HCT116 (cell line): Measurements from ENCODE around the gene S100A10. TPM values are rescaled to one million over a fixed set of nuclear protein-coding genes. Genes with fewer than 3 reads are reported as not detected.

ENCODE experiments used
- ATAC-seq: fragments of 200-7000 bp; cut with Tn5 transposase; 2 replicates; pipeline ENCODE4 v1.9.1; 2020; ENCODE audit warnings: mild to moderate bottlenecking, moderate library complexity
- BruUV-seq: library from RNA; stranded (reverse); fragments of 400-500 nt; replicated peaks from 2 replicates; lab custom pipeline; 2021; lab: Mats Ljungman, UMichigan
- CTCF ChIA-PET: fragments of 300-600 bp; sonication (Branson Sonifier 250); formaldehyde crosslinking; loops from one replicate; lab custom pipeline; 2021; ENCODE audit warnings: antibody characterized with exemption; lab: Charles Lee
- POLR2A ChIA-PET: fragments of 300-600, 350-600 bp; sonication (Branson Sonifier 250); formaldehyde crosslinking; loops from one replicate; lab custom pipeline; 2021; ENCODE audit warnings: antibody characterized with exemption; lab: Charles Lee
- RAD21 ChIA-PET, 2 experiments: fragments of 300-600 bp; sonication (Branson Sonifier 250); formaldehyde crosslinking; loops; one replicate each; lab custom pipeline; 2023; ENCODE audit warnings: low total read pairs in 2 of 2; ENCODE audit not compliant: uncharacterized antibody in 2 of 2, unreplicated experiment in 2 of 2, low non-redundant PET in 1 of 2; lab: Charles Lee
- DNase-seq: peaks from one replicate; pipeline ENCODE4 v3.0.0-alpha.2; 2010; ENCODE audit warnings: low read depth, low spot score
- H2AFZ ChIP-seq: fragments of 200-600 bp; shearing (Covaris generic), sonication (generic); 2 replicates; pipeline ENCODE4 v1.6.1; 2017; ENCODE audit warnings: low read depth, mixed run types, mixed read lengths, antibody characterized with exemption, low read length; ENCODE audit not compliant: poor library complexity, severe bottlenecking
- H3K27ac ChIP-seq: 2 replicates; pipeline ENCODE4 v1.5.1; 2012; ENCODE audit warnings: low read depth, low read length
- H3K27me3 ChIP-seq: fragments of 200-600 bp; sonication (generic); 2 replicates; pipeline ENCODE4 v1.6.1; 2016; ENCODE audit warnings: mixed run types, low read length, mixed read lengths; ENCODE audit not compliant: insufficient read depth
- H3K36me3 ChIP-seq, 2 experiments: fragments of 200-500 bp in 1 of 2; fragments of 200-600 bp in 1 of 2; sonication (Bioruptor generic) in 1 of 2; sonication (generic) in 1 of 2; 2 replicates each; pipeline versions ENCODE4 v1.5.1 to v1.6.1; 2014 to 2016; ENCODE audit warnings: low read length in 2 of 2, inconsistent platforms in 1 of 2, mixed read lengths in 1 of 2, mixed run types in 1 of 2; ENCODE audit not compliant: insufficient read depth in 2 of 2, control insufficient read depth in 1 of 2
- H3K4me1 ChIP-seq, 2 experiments: fragments of 200-600 bp in 1 of 2; sonication (generic) in 1 of 2; 2 replicates each; pipeline versions ENCODE4 v1.5.1 to v1.6.1; 2012 to 2017; ENCODE audit warnings: low read length in 2 of 2, inconsistent platforms in 1 of 2, mild to moderate bottlenecking in 1 of 2, mixed read lengths in 1 of 2, mixed run types in 1 of 2, moderate library complexity in 1 of 2; ENCODE audit not compliant: insufficient read depth in 2 of 2, control insufficient read depth in 1 of 2
- H3K4me2 ChIP-seq: fragments of 200-600 bp; sonication (generic); 2 replicates; pipeline ENCODE4 v1.6.1; 2017; ENCODE audit warnings: mixed run types, low read length, mixed read lengths
- H3K4me3 ChIP-seq, 2 experiments: fragments of 200-600 bp in 1 of 2; sonication (generic) in 1 of 2; replicated peaks in 1 of 2; 2 replicates each; pipeline ENCODE4 v1.5.1; 2011 to 2016; ENCODE audit warnings: low read length in 2 of 2, control low read depth in 1 of 2, low read depth in 1 of 2, mild to moderate bottlenecking in 1 of 2, mixed read lengths in 1 of 2, mixed run types in 1 of 2
- H3K79me2 ChIP-seq: fragments of 200-600 bp; sonication (generic); 2 replicates; pipeline ENCODE4 v1.6.1; 2017; ENCODE audit warnings: mild to moderate bottlenecking, mixed run types, low read length, moderate library complexity, mixed read lengths; ENCODE audit not compliant: insufficient read depth
- H3K9ac ChIP-seq: fragments of 200-600 bp; sonication (generic); 2 replicates; pipeline ENCODE4 v1.6.1; 2016; ENCODE audit warnings: low read length, mixed read lengths
- H3K9me2 ChIP-seq: fragments of 200-600 bp; sonication (generic), shearing (Covaris generic); 2 replicates; pipeline ENCODE4 v1.6.1; 2017; ENCODE audit warnings: mixed run types, mild to moderate bottlenecking, moderate library complexity; ENCODE audit not compliant: insufficient read depth
- H3K9me3 ChIP-seq, 2 experiments: fragments of 200-500 bp in 1 of 2; fragments of 200-600 bp in 1 of 2; sonication (Bioruptor generic) in 1 of 2; sonication (generic) in 1 of 2; 2 replicates each; pipeline ENCODE4 v1.6.1; 2014 to 2017; ENCODE audit warnings: low read length in 2 of 2, mixed read lengths in 2 of 2, inconsistent platforms in 1 of 2, low read depth in 1 of 2, mild to moderate bottlenecking in 1 of 2, mixed run types in 1 of 2, moderate library complexity in 1 of 2; ENCODE audit not compliant: control insufficient read depth in 1 of 2, insufficient read depth in 1 of 2
- H4K20me1 ChIP-seq: fragments of 200-600 bp; sonication (generic), shearing (Covaris generic); 2 replicates; pipeline ENCODE4 v1.6.1; 2017; ENCODE audit warnings: mixed run types, mild to moderate bottlenecking, moderate library complexity; ENCODE audit not compliant: insufficient read depth
- CBX3 ChIP-seq: IDR thresholded peaks from 2 replicates; pipeline ENCODE4 v1.6.1; 2012; ENCODE audit warnings: low read depth
- CEBPB ChIP-seq: IDR thresholded peaks from 2 replicates; pipeline ENCODE4 v1.6.1; 2012; ENCODE audit warnings: low read depth
- EGR1 ChIP-seq: IDR thresholded peaks from 2 replicates; pipeline ENCODE4 v1.6.1; 2012; ENCODE audit warnings: low read depth
- ELF1 ChIP-seq: IDR thresholded peaks from 2 replicates; pipeline ENCODE4 v1.6.1; 2012; ENCODE audit warnings: low read depth, borderline replicate concordance
- EZH2 ChIP-seq: fragments of 200-600 bp; sonication (generic); IDR thresholded peaks from 2 replicates; pipeline ENCODE4 v1.6.1; 2017; ENCODE audit warnings: antibody characterized with exemption, mixed run types
- JUND ChIP-seq: IDR thresholded peaks from 2 replicates; pipeline ENCODE4 v1.6.1; 2012
- POLR2A ChIP-seq: IDR thresholded peaks from 2 replicates; pipeline ENCODE4 v1.7.0; 2011; ENCODE audit warnings: borderline replicate concordance; ENCODE audit not compliant: insufficient read depth, insufficient read length; ENCODE audit errors: extremely low read depth
- POLR2AphosphoS5 ChIP-seq: IDR thresholded peaks from 2 replicates; pipeline ENCODE4 v1.6.1; 2011; ENCODE audit warnings: mild to moderate bottlenecking, low read depth, low read length, moderate library complexity
- RAD21 ChIP-seq: IDR thresholded peaks from 2 replicates; pipeline ENCODE4 v1.6.1; 2012; ENCODE audit warnings: low read depth, mild to moderate bottlenecking
- SP1 ChIP-seq: IDR thresholded peaks from 2 replicates; pipeline ENCODE4 v1.6.1; 2012; ENCODE audit warnings: low read depth
- SRF ChIP-seq: IDR thresholded peaks from 2 replicates; pipeline ENCODE4 v1.6.1; 2012; ENCODE audit warnings: low read depth
- TCF7L2 ChIP-seq: IDR thresholded peaks from 2 replicates; pipeline ENCODE4 v1.7.0; 2011; ENCODE audit warnings: borderline replicate concordance, inconsistent platforms; ENCODE audit not compliant: insufficient read depth, insufficient read length; ENCODE audit errors: extremely low read depth
- YY1 ChIP-seq: IDR thresholded peaks from 2 replicates; pipeline ENCODE4 v1.6.1; 2011; ENCODE audit warnings: low read length, low read depth, moderate library complexity, mild to moderate bottlenecking; ENCODE audit not compliant: insufficient replicate concordance; ENCODE audit errors: extremely low read depth
- ZFX ChIP-seq: fragments of 450-650 bp; IDR thresholded peaks from 2 replicates; pipeline ENCODE4 v1.6.1; 2017
- ZNF274 ChIP-seq: fragments of 200-500 bp; sonication (Bioruptor generic); IDR thresholded peaks from 2 replicates; pipeline ENCODE4 v1.6.1; 2014; ENCODE audit warnings: mild to moderate bottlenecking, low read depth, low read length, inconsistent platforms
- intact Hi-C: fragments of 100-400 bp; cut with micrococcal nuclease; formaldehyde crosslinking; loops from 2 replicates; pipeline ENCODE4 v1.10.0; 2022
- total RNA-seq: library from RNA; stranded (reverse); gene quantifications from one replicate; pipeline ENCODE4 v1.2.1, GENCODE V29; 2021; ENCODE audit not compliant: unreplicated experiment
- TF ChIP-seq, protein P1 (sequence below): IDR thresholded peaks from 2 replicates; pipeline ENCODE4 v1.6.1; 2012
- TF ChIP-seq, protein P2 (sequence below): IDR thresholded peaks from 2 replicates; pipeline ENCODE4 v1.6.1; 2012; ENCODE audit warnings: low read depth
- TF ChIP-seq, protein P3 (sequence below): IDR thresholded peaks from 2 replicates; pipeline ENCODE4 v1.6.1; 2011; ENCODE audit warnings: mild to moderate bottlenecking, low read length, moderate library complexity; ENCODE audit not compliant: insufficient replicate concordance; ENCODE audit errors: extremely low read depth
- TF ChIP-seq, protein P4 (sequence below): IDR thresholded peaks from 2 replicates; pipeline ENCODE4 v1.6.1; 2012
- TF ChIP-seq, protein P5 (sequence below), 3 experiments: fragments of 200-600 bp in 1 of 3; sonication (generic) in 1 of 3; IDR thresholded peaks in 2 of 3; conservative IDR thresholded peaks in 1 of 3; 2 replicates each; pipeline ENCODE4 v1.5.1; 2012 to 2017; ENCODE audit warnings: low read depth in 2 of 3, low read length in 2 of 3, antibody characterized with exemption in 1 of 3, borderline replicate concordance in 1 of 3, control low read depth in 1 of 3, mild to moderate bottlenecking in 1 of 3, mixed read lengths in 1 of 3, mixed run types in 1 of 3, moderate library complexity in 1 of 3; ENCODE audit not compliant: insufficient read depth in 1 of 3

S100A10 gene
- total RNA-seq, 1 experiment from 2014 or later: 340 TPM

DNA sequence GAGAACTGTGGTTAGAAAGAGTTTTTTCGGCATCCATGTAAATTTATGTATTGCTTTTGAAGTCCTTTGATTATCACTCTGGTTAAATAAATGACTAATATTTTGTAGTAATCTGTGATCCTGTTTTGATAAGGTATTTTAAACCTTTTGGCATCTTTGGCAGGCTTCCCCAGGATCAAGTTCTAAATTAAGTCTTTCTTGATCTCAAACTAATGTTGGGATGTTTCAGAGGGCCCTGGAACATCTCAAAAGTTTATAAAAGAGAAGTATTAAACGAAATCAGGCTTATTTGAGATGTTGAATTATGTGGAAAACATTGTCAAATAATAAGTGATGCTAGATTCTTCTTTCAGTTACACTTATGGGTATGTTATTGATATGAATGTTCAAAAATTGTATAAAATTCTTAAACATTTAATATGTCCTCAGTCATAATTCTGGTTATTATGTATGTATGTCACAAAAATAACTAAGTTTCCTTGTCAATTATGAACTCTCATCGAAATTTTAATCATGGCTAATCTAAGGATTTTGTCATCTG, 36.6 kb downstream of the S100A10 start:
- Histone ChIP-seq H3K4me3 (no peak overlapping the region), H3K79me2 (no peaks in the 10 kb centered on the region), H3K36me3 (no peaks in the 10 kb centered on the region), H3K27ac (no peak overlapping the region), H3K9me3 (no peaks in the 10 kb centered on the region), H4K20me1 (no peaks in the 10 kb centered on the region), H3K9me2 (no peaks in the 10 kb centered on the region), H3K9ac (no peak overlapping the region), H3K27me3 (no peaks in the 10 kb centered on the region), H3K4me1 (peaks cover 0 to 5% of the 10 kb centered on the region in 2 experiments; a peak in 2 of 4 replicates), H3K4me2 (no peak overlapping the region), H2AFZ (peak overlapping the region; percentile 76)
- intact Hi-C loops: no loop called here
- BruUV-seq: no TSS peak
- POLR2A ChIA-PET: no interaction called here
- CTCF ChIA-PET: no interaction called here
- DNase-seq (no peak), ATAC-seq (no peak)
- TF ChIP-seq RAD21: no peak
- no peak for TF ChIP-seq CBX3
- TF ChIP-seq SP1: no peak
- no peak for TF ChIP-seq JUND
- no peak for TF ChIP-seq YY1
- TF ChIP-seq, protein P1, sequence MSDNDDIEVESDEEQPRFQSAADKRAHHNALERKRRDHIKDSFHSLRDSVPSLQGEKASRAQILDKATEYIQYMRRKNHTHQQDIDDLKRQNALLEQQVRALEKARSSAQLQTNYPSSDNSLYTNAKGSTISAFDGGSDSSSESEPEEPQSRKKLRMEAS: no peak
- TF ChIP-seq POLR2A: no peak
- no peak for TF ChIP-seq ELF1
- no peak for TF ChIP-seq POLR2AphosphoS5
- TF ChIP-seq EGR1: no peak
- TF ChIP-seq, protein P2, sequence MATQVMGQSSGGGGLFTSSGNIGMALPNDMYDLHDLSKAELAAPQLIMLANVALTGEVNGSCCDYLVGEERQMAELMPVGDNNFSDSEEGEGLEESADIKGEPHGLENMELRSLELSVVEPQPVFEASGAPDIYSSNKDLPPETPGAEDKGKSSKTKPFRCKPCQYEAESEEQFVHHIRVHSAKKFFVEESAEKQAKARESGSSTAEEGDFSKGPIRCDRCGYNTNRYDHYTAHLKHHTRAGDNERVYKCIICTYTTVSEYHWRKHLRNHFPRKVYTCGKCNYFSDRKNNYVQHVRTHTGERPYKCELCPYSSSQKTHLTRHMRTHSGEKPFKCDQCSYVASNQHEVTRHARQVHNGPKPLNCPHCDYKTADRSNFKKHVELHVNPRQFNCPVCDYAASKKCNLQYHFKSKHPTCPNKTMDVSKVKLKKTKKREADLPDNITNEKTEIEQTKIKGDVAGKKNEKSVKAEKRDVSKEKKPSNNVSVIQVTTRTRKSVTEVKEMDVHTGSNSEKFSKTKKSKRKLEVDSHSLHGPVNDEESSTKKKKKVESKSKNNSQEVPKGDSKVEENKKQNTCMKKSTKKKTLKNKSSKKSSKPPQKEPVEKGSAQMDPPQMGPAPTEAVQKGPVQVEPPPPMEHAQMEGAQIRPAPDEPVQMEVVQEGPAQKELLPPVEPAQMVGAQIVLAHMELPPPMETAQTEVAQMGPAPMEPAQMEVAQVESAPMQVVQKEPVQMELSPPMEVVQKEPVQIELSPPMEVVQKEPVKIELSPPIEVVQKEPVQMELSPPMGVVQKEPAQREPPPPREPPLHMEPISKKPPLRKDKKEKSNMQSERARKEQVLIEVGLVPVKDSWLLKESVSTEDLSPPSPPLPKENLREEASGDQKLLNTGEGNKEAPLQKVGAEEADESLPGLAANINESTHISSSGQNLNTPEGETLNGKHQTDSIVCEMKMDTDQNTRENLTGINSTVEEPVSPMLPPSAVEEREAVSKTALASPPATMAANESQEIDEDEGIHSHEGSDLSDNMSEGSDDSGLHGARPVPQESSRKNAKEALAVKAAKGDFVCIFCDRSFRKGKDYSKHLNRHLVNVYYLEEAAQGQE: no peak
- no peak for TF ChIP-seq EZH2
- no peak for TF ChIP-seq SRF
- TF ChIP-seq, protein P3, sequence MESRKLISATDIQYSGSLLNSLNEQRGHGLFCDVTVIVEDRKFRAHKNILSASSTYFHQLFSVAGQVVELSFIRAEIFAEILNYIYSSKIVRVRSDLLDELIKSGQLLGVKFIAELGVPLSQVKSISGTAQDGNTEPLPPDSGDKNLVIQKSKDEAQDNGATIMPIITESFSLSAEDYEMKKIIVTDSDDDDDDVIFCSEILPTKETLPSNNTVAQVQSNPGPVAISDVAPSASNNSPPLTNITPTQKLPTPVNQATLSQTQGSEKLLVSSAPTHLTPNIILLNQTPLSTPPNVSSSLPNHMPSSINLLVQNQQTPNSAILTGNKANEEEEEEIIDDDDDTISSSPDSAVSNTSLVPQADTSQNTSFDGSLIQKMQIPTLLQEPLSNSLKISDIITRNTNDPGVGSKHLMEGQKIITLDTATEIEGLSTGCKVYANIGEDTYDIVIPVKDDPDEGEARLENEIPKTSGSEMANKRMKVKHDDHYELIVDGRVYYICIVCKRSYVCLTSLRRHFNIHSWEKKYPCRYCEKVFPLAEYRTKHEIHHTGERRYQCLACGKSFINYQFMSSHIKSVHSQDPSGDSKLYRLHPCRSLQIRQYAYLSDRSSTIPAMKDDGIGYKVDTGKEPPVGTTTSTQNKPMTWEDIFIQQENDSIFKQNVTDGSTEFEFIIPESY: no peak
- TF ChIP-seq TCF7L2: no peak
- no peak for TF ChIP-seq ZFX
- TF ChIP-seq CEBPB: no peak
- TF ChIP-seq ZNF274: no peak
- TF ChIP-seq, protein P4, sequence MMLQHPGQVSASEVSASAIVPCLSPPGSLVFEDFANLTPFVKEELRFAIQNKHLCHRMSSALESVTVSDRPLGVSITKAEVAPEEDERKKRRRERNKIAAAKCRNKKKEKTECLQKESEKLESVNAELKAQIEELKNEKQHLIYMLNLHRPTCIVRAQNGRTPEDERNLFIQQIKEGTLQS: no peak
- TF ChIP-seq, protein P5, sequence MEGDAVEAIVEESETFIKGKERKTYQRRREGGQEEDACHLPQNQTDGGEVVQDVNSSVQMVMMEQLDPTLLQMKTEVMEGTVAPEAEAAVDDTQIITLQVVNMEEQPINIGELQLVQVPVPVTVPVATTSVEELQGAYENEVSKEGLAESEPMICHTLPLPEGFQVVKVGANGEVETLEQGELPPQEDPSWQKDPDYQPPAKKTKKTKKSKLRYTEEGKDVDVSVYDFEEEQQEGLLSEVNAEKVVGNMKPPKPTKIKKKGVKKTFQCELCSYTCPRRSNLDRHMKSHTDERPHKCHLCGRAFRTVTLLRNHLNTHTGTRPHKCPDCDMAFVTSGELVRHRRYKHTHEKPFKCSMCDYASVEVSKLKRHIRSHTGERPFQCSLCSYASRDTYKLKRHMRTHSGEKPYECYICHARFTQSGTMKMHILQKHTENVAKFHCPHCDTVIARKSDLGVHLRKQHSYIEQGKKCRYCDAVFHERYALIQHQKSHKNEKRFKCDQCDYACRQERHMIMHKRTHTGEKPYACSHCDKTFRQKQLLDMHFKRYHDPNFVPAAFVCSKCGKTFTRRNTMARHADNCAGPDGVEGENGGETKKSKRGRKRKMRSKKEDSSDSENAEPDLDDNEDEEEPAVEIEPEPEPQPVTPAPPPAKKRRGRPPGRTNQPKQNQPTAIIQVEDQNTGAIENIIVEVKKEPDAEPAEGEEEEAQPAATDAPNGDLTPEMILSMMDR (IDR thresholded peaks at IDR 0.05 in 2 of 3, conservative IDR thresholded peaks at IDR 0.05 in 1 of 3; ENCODE audit: borderline replicate concordance in 1 of 3, insufficient read depth in 1 of 3, low read depth in 2 of 3, low read length in 2 of 3): no peak
- RAD21 ChIA-PET: no interaction called here
